ENCODE measurements around the gene CEACAM16. TPM values are rescaled to one million over a fixed set of nuclear protein-coding genes. Genes with fewer than 3 reads are reported as not detected.
A peak's percentile ranks its signal among the peaks of the same experiment; 100 is the strongest.
"Not testable (repeated sequence)": the region's sequence is repeated elsewhere in the genome, so short reads cannot be mapped to it uniquely, and the experiment has no call there.

CEACAM16 gene
- total and polyA plus RNA-seq, 9 donors = 0.31 to 0.84 (median 0.58) TPM

- Histone ChIP-seq H3K4me3 (ENCODE audit: low read length) (no peak overlapping the region), H3K36me3 (ENCODE audit: control insufficient read depth, insufficient read depth, low read length) (peaks cover 6% of the 10 kb centered on the region), H3K9me3 (replicated peaks; ENCODE audit: control insufficient read depth, low read depth, low read length) (no peaks in the 10 kb centered on the region), H3K27ac (ENCODE audit: low read length) (no peak overlapping the region), H3K4me1 (ENCODE audit: control insufficient read depth, insufficient read depth, low read length) (no peaks in the 10 kb centered on the region), H3K27me3 (ENCODE audit: control insufficient read depth, insufficient read depth, low read length) (no peaks in the 10 kb centered on the region)
- 84% methylated on average over 5 of the region's 6 CpGs for WGBS (ENCODE audit: insufficient coverage)
- no peak for DNase-seq
Measured at GRCh38 chr19:44675521-44675920, 23.4 kb upstream of the CEACAM16 start.

GRCh38 chr19:44677019-44677811 is 21.7 kb upstream of the CEACAM16 start:
- WGBS (ENCODE audit: insufficient coverage) = 74% methylated on average over 3 of the region's 8 CpGs
- no peaks in the 10 kb centered on the region for H3K9me3 ChIP-seq (replicated peaks; ENCODE audit: control insufficient read depth, low read depth, low read length)
- no peaks in the 10 kb centered on the region for H3K27me3 ChIP-seq (ENCODE audit: control insufficient read depth, insufficient read depth, low read length)
- DNase-seq = no peak
- H3K4me1 ChIP-seq (ENCODE audit: control insufficient read depth, insufficient read depth, low read length) = no peaks in the 10 kb centered on the region
- H3K36me3 ChIP-seq (ENCODE audit: control insufficient read depth, insufficient read depth, low read length) = peaks cover 11% of the 10 kb centered on the region
- no peak overlapping the region for H3K4me3 ChIP-seq (ENCODE audit: low read length)
- no peak overlapping the region for H3K27ac ChIP-seq (ENCODE audit: low read length)

DNA sequence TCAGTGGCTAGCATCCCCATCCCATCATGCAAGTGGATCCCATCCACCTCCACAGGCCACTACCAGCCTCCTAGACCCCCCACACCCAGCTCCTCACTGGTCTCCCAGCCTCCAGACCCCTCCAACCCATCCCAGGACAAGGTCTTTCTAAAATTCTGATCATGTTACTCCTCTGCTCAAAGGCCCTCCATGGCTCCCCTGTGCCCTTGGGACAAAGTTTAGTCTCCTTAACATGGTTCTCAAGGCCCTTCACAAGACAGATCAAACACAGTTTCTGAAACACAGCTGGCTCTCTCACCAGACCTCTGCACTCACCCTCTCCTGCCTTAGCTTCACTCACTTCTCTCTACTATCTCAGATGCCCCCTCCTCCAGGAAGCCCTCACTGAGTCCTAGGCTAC is 18.4 kb upstream of the CEACAM16 start:
- no peak overlapping the region for H3K4me3 ChIP-seq (ENCODE audit: low read length)
- DNase-seq = no peak
- H3K4me1 ChIP-seq (ENCODE audit: control insufficient read depth, insufficient read depth, low read length) = no peaks in the 10 kb centered on the region
- H3K27me3 ChIP-seq (ENCODE audit: control insufficient read depth, insufficient read depth, low read length) = no peaks in the 10 kb centered on the region
- H3K9me3 ChIP-seq (replicated peaks; ENCODE audit: control insufficient read depth, low read depth, low read length) = no peaks in the 10 kb centered on the region
- H3K27ac ChIP-seq (ENCODE audit: low read length) = no peak overlapping the region
- H3K36me3 ChIP-seq (ENCODE audit: control insufficient read depth, insufficient read depth, low read length) = peaks cover 8% of the 10 kb centered on the region

DNA sequence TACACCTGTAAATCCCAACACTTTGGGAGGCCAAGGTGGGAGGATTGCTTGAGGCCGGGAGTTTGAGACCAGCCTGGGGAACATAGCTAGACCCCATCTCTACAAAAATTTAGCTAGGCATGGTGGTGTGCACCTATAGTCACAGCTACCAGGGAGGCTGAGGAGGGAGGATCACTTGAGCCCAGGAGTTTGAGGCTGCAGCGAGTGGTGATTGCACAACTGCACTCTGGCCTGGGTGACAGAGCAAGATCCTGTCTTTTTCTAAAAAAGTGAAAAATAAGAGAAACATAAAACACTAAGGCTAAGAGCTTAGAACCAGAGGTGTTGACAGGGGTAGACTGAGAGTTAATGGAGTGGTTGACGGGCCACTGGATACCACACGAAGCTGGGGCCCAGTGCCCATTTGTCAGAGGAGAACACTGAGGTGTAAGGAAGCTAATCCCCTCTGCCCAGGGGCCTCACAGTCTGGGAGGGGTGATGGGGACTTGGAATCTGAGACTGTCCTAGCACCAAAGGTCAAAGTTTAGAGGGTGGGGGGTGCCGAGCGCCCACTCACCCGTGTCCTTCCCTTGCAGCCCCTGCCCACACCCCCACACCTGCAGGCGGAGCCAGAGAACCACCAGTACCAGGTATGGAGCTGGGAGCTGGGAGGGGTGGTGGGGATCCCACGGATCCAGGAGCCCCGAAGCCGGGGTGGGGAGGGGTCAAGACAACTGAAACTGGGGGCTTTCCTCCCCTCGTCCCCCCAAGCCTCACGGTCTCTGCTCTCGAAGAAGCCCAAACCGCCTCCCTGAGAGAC is 16.8 kb upstream of the CEACAM16 start:
- 66% methylated on average over 6 of the region's 15 CpGs for WGBS (ENCODE audit: insufficient coverage)
- H3K27ac ChIP-seq (ENCODE audit: low read length) = no peak overlapping the region
- no peaks in the 10 kb centered on the region for H3K27me3 ChIP-seq (ENCODE audit: control insufficient read depth, insufficient read depth, low read length)
- H3K9me3 ChIP-seq (replicated peaks; ENCODE audit: control insufficient read depth, low read depth, low read length) = no peaks in the 10 kb centered on the region
- H3K4me1 ChIP-seq (ENCODE audit: control insufficient read depth, insufficient read depth, low read length) = no peaks in the 10 kb centered on the region
- H3K36me3 ChIP-seq (ENCODE audit: control insufficient read depth, insufficient read depth, low read length) = peaks cover 8% of the 10 kb centered on the region
- no peak for DNase-seq
- H3K4me3 ChIP-seq (ENCODE audit: low read length) = no peak overlapping the region

DNA sequence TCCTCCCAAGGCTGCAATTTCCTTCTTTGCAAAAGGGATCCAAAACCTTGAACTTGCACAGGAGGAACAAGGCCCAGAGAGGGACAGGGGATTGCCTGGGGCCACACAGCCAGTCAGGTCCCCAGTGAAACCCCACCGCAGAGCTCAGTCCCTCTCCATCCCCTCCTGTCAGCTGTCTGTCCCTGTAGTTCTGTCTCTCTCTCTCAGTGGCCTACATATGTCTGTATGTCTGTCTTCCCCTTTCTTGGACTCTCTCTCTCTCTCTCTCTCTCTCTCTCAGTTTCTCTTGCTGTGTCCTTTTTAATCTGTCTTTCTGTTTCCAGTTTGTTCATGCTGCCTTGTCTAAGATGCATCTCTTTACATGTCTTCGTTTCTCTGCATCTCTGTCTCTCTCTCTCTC is 16.1 kb upstream of the CEACAM16 start:
- Histone ChIP-seq H3K27ac (ENCODE audit: low read length) (no peak overlapping the region), H3K27me3 (ENCODE audit: control insufficient read depth, insufficient read depth, low read length) (no peaks in the 10 kb centered on the region), H3K36me3 (ENCODE audit: control insufficient read depth, insufficient read depth, low read length) (peaks cover 8% of the 10 kb centered on the region), H3K4me3 (ENCODE audit: low read length) (no peak overlapping the region), H3K9me3 (replicated peaks; ENCODE audit: control insufficient read depth, low read depth, low read length) (no peaks in the 10 kb centered on the region), H3K4me1 (ENCODE audit: control insufficient read depth, insufficient read depth, low read length) (no peaks in the 10 kb centered on the region)
- 83% methylated on average over 2 of the region's 2 CpGs for WGBS (ENCODE audit: insufficient coverage)
- no peak for DNase-seq

DNA sequence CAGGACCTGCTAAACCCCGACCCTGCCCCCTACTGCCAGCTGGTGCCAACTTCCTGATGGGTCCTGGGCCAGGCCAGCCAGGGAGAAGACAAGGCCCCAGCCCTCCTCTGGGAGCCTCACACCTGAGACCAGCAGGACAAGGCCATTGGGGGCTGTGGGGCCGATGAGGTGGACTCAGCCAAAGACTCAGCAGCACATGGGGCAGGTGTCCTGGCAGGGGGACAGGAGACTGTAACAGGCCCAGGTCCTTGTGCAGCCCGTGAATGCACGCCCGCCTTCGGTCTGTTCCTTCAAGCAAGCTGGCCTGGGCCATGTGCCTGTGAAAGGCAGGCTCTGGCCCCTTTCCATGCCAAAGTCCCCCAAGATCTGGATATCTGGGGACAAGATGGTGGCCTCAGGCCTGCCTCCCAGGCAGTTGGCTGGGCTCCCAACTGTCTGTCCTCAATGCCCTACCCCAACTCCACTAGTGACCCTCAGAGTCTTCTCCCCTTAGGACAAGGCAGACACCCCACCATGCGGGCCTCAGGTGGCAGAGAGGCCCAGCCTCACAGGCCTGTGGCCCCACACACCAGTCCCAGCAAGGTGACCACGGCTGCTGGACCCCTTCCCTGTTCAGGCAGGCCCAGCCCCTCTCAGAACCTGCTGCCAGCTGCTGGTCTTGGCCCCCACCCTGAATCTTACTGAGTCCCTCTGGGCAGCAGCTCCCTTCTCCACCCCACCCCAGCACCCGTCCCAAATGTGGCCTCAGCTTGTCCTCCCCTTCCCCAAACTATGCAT is 15.3 kb upstream of the CEACAM16 start:
- 76% methylated on average over 8 of the region's 9 CpGs for WGBS (ENCODE audit: insufficient coverage)
- Histone ChIP-seq H3K27ac (ENCODE audit: low read length) (no peak overlapping the region), H3K36me3 (ENCODE audit: control insufficient read depth, insufficient read depth, low read length) (peaks cover 8% of the 10 kb centered on the region), H3K4me1 (ENCODE audit: control insufficient read depth, insufficient read depth, low read length) (no peaks in the 10 kb centered on the region), H3K27me3 (ENCODE audit: control insufficient read depth, insufficient read depth, low read length) (no peaks in the 10 kb centered on the region), H3K4me3 (ENCODE audit: low read length) (no peak overlapping the region), H3K9me3 (replicated peaks; ENCODE audit: control insufficient read depth, low read depth, low read length) (no peaks in the 10 kb centered on the region)
- no peak for DNase-seq

DNA sequence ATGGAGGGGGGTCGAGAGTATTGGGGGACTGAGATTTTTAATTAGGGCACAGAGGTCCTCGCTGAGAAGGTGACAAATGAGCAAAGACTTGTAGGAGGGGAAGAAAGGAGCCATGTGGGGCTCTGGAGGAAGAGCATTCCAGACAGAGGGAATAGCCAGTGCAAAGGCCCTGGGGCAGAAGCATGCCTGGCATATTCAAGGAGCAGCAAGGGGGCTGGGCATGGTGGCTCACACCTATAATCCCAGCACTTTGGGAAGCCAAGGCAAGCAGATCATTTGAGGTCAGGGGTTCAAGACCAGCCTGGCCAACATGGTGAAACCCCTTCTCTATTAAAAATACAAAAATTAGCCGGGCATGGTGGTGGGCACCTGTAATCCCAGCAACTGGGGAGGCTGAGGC is 14.6 kb upstream of the CEACAM16 start:
- DNase-seq; H3K4me1 ChIP-seq (ENCODE audit: control insufficient read depth, insufficient read depth, low read length); H3K27ac ChIP-seq (ENCODE audit: low read length); H3K4me3 ChIP-seq (ENCODE audit: low read length); H3K27me3 ChIP-seq (ENCODE audit: control insufficient read depth, insufficient read depth, low read length); H3K9me3 ChIP-seq (replicated peaks; ENCODE audit: control insufficient read depth, low read depth, low read length); H3K36me3 ChIP-seq (ENCODE audit: control insufficient read depth, insufficient read depth, low read length): not testable (repeated sequence)
- WGBS (ENCODE audit: insufficient coverage) = 90% methylated on average over 2 of the region's 3 CpGs

DNA sequence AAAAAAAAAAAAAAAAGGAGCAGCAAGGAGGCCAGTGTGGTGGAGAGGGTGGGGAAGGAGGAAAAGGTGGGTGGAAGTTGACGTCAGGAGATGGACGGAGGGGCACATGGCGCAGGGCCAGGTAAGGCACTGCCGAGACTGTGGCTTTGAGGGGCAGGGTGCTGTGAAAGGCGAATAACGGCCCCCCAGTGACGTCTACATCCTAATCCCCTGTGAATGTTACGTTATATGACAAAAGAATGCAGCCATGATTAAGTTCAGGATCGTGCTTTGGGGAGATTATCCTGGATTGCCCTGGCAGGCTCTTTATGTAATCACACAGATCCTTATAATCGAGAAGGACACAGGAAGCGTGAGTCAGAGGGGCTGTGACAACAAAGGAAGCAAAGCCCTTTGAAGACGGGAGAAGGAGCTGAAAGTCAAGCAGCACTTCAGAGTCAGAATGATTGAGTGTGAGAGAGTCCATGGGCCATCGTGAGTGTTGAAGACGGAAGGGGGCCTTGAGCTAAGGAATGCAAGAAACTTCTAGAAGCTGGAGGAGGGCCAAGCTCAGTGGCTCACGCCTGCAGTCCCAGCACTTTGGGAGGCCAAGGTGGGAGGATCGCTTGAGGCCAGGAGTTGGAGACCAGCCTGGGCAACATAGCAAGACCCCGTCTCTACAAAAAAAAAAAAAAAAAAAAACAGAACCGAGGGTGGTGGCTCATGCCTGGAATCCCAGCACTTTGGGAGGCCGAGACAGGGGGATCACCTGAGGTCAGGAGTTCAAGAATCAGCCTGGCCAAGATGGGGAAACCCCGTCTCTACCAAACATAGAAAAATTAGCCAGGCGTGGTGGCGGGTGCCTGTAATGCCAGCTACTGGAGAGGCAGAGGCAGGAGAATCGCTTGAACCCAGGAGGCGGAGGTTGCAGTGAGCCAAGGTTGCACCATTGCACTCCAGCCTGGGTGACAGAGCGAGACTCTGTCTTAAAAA is 13.8 kb upstream of the CEACAM16 start:
- Histone ChIP-seq H3K4me1 (ENCODE audit: control insufficient read depth, insufficient read depth, low read length) (peaks cover 5% of the 10 kb centered on the region), H3K27ac (ENCODE audit: low read length) (peak overlapping the region; percentile 51), H3K27me3 (ENCODE audit: control insufficient read depth, insufficient read depth, low read length) (no peaks in the 10 kb centered on the region), H3K9me3 (replicated peaks; ENCODE audit: control insufficient read depth, low read depth, low read length) (no peaks in the 10 kb centered on the region), H3K36me3 (ENCODE audit: control insufficient read depth, insufficient read depth, low read length) (peaks cover 8% of the 10 kb centered on the region), H3K4me3 (ENCODE audit: low read length) (no peak overlapping the region)
- WGBS (ENCODE audit: insufficient coverage) = 57% methylated on average over 12 of the region's 25 CpGs
- DNase-seq = peak; percentile 50

- no peak overlapping the region for H3K27ac ChIP-seq (ENCODE audit: low read length)
- H3K27me3 ChIP-seq (ENCODE audit: control insufficient read depth, insufficient read depth, low read length) = no peaks in the 10 kb centered on the region
- DNase-seq = peak; percentile 47
- no peaks in the 10 kb centered on the region for H3K9me3 ChIP-seq (replicated peaks; ENCODE audit: control insufficient read depth, low read depth, low read length)
- no peak overlapping the region for H3K4me3 ChIP-seq (ENCODE audit: low read length)
- no CpG with 5 or more reads among the region's 4 CpGs for WGBS (ENCODE audit: insufficient coverage)
- H3K4me1 ChIP-seq (ENCODE audit: control insufficient read depth, insufficient read depth, low read length) = peaks cover 5% of the 10 kb centered on the region
- H3K36me3 ChIP-seq (ENCODE audit: control insufficient read depth, insufficient read depth, low read length) = peaks cover 3% of the 10 kb centered on the region
Measured at GRCh38 chr19:44685877-44686276, 13.1 kb upstream of the CEACAM16 start.

Data from muscle of leg (tissue), 11 donors.